ENCODE results near the gene MUC3A. TPM values are rescaled to one million over a fixed set of nuclear protein-coding genes. Genes with fewer than 3 reads are reported as not detected.

Gene MUC3A, protein sequence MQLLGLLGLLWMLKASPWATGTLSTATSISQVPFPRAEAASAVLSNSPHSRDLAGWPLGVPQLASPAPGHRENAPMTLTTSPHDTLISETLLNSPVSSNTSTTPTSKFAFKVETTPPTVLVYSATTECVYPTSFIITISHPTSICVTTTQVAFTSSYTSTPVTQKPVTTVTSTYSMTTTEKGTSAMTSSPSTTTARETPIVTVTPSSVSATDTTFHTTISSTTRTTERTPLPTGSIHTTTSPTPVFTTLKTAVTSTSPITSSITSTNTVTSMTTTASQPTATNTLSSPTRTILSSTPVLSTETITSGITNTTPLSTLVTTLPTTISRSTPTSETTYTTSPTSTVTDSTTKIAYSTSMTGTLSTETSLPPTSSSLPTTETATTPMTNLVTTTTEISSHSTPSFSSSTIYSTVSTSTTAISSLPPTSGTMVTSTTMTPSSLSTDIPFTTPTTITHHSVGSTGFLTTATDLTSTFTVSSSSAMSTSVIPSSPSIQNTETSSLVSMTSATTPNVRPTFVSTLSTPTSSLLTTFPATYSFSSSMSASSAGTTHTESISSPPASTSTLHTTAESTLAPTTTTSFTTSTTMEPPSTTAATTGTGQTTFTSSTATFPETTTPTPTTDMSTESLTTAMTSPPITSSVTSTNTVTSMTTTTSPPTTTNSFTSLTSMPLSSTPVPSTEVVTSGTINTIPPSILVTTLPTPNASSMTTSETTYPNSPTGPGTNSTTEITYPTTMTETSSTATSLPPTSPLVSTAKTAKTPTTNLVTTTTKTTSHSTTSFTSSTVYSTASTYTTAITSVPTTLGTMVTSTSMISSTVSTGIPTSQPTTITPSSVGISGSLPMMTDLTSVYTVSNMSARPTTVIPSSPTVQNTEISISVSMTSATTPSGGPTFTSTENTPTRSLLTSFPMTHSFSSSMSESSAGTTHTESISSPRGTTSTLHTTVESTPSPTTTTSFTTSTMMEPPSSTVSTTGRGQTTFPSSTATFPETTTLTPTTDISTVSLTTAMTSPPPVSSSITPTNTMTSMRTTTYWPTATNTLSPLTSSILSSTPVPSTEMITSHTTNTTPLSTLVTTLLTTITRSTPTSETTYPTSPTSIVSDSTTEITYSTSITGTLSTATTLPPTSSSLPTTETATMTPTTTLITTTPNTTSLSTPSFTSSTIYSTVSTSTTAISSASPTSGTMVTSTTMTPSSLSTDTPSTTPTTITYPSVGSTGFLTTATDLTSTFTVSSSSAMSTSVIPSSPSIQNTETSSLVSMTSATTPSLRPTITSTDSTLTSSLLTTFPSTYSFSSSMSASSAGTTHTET (N-terminal part only)
- not detected for total RNA-seq
- polyA plus RNA-seq (2013, experiment 1 of 2) = not detected
- 0.05 TPM for polyA plus RNA-seq (2013, experiment 2 of 2)
- 0 to 0.36 (median 0) reads per million in 172 experiments for total RNA-seq

- H3K36me3 ChIP-seq (ENCODE audit: insufficient read depth, low read length) = no peaks in the 10 kb centered on the region
- TF ChIP-seq CTCF (IDR thresholded peaks at IDR 0.05) = no peak
- no peak within 1 kb of the TSS for H3K27ac ChIP-seq (ENCODE audit: low read depth in 1 of 2, low read length in 2 of 2)
- H3K27me3 ChIP-seq (ENCODE audit: control insufficient read depth in 1 of 2, insufficient read depth in 2 of 2, low read length in 2 of 2) = peaks cover 40 to 45% of the 10 kb centered on the region in 2 experiments
- Mint-ChIP-seq H3K27ac (no peak within 1 kb of the TSS), H3K27me3 (peaks cover 32% of the 10 kb centered on the region), H3K4me1 (ENCODE audit: low read depth) (no peaks in the 10 kb centered on the region), H3K4me3 (no peak within 1 kb of the TSS), H3K36me3 (ENCODE audit: low read depth) (no peaks in the 10 kb centered on the region), H3K9me3 (no peaks in the 10 kb centered on the region)
- DNase-seq (no peak), ATAC-seq (ENCODE audit: poor library complexity) (no peak)
- peaks cover 0 to 12% of the 10 kb centered on the region in 2 experiments for H3K9me3 ChIP-seq (ENCODE audit: control insufficient read depth in 1 of 2, insufficient read depth in 1 of 2, low read length in 2 of 2)
- intact Hi-C loops (cut with DNase I, micrococcal nuclease) = no loop called here
- peaks cover 5% of the 10 kb centered on the region for H3K4me1 ChIP-seq (ENCODE audit: insufficient read depth, low read length)
- H3K4me3 ChIP-seq (ENCODE audit: low read length) = no peak within 1 kb of the TSS
- ChIA-PET POLR2A (no interaction called here), CTCF (no interaction called here)
Observed at GRCh38 chr7:100949227-100949932, at the start of gene MUC3A. MUC3A (plus strand) TSS chr7:100949534; CDS start chr7:100949625, 91 bp downstream.

GRCh38 chr7:100900978-100901377, 48.4 kb upstream of the MUC3A start:
- Mint-ChIP-seq H3K27ac (no peak overlapping the region), H3K4me3 (no peak overlapping the region), H3K4me1 (ENCODE audit: low read depth) (peaks cover 5% of the 10 kb centered on the region), H3K27me3 (peaks cover 40% of the 10 kb centered on the region), H3K36me3 (ENCODE audit: low read depth) (no peaks in the 10 kb centered on the region), H3K9me3 (no peaks in the 10 kb centered on the region)
- intact Hi-C loops (cut with DNase I, micrococcal nuclease) = no loop called here
- CTCF ChIA-PET = no interaction called here
- peaks cover 0 to 6% of the 10 kb centered on the region in 2 experiments for H3K9me3 ChIP-seq (ENCODE audit: control insufficient read depth in 1 of 2, insufficient read depth in 1 of 2, low read length in 2 of 2)
- H3K4me1 ChIP-seq (ENCODE audit: insufficient read depth, low read length) = peaks cover 10% of the 10 kb centered on the region
- H3K4me3 ChIP-seq (ENCODE audit: low read length) = no peak overlapping the region
- POLR2A ChIA-PET = no interaction called here
- no peak overlapping the region for H3K27ac ChIP-seq (ENCODE audit: low read depth in 1 of 2, low read length in 2 of 2)
- DNase-seq = no peak
- peaks cover 13 to 26% of the 10 kb centered on the region in 2 experiments for H3K27me3 ChIP-seq (ENCODE audit: control insufficient read depth in 1 of 2, insufficient read depth in 2 of 2, low read length in 2 of 2)
- H3K36me3 ChIP-seq (ENCODE audit: insufficient read depth, low read length) = no peaks in the 10 kb centered on the region
- TF ChIP-seq CTCF (IDR thresholded peaks at IDR 0.05) = no peak
- ATAC-seq (ENCODE audit: poor library complexity) = no peak
